HFF-Myc (cell line): ENCODE measurements around the gene SEMA3B.

Experiments used
- DNase-seq: peaks from one replicate; pipeline ENCODE4 v3.0.0-alpha.2; 2011; ENCODE audit warnings: low read depth; ENCODE audit errors: extremely low read depth
- H3K4me3 ChIP-seq: replicated peaks from 2 replicates; pipeline ENCODE4 v1.5.1; 2011; ENCODE audit warnings: low read depth, mild to moderate bottlenecking, control low read depth, low read length
- CTCF ChIP-seq: IDR thresholded peaks from 2 replicates; pipeline ENCODE4 v1.5.1; 2012; ENCODE audit warnings: mild to moderate bottlenecking, low read depth, low read length, control low read depth; ENCODE audit errors: missing control alignments

SEMA3B gene

GRCh38 chr3:50237754-50238548, 31.0 kb upstream of the SEMA3B start:
- no peak for TF ChIP-seq CTCF
- H3K4me3 ChIP-seq, result peak overlapping the region; percentile 86
- DNase-seq, result no peak

GRCh38 chr3:50238549-50239026, 30.4 kb upstream of the SEMA3B start:
- DNase-seq, result no peak
- peak overlapping the region; percentile 86 for H3K4me3 ChIP-seq
- no peak for TF ChIP-seq CTCF

GRCh38 chr3:50239649-50240048, 29.3 kb upstream of the SEMA3B start:
- no peak overlapping the region for H3K4me3 ChIP-seq
- DNase-seq, result no peak
- TF ChIP-seq CTCF, result no peak

- TF ChIP-seq CTCF, result no peak
- no peak overlapping the region for H3K4me3 ChIP-seq
- no peak for DNase-seq
Observed at GRCh38 chr3:50241163-50241562, 27.8 kb upstream of the SEMA3B start.

- DNase-seq, result no peak
- H3K4me3 ChIP-seq, result no peak overlapping the region
- TF ChIP-seq CTCF, result no peak
Observed at GRCh38 chr3:50241713-50242380, 27.1 kb upstream of the SEMA3B start.

- no peak for TF ChIP-seq CTCF
- DNase-seq, result no peak
- no peak overlapping the region for H3K4me3 ChIP-seq
Observed at GRCh38 chr3:50242381-50242770, 26.6 kb upstream of the SEMA3B start.
